K562 (cell line): ENCODE data around the gene RLIM.
"Not testable (repeated sequence)": the region's sequence is repeated elsewhere in the genome, so short reads cannot be mapped to it uniquely, and the experiment has no call there.

Source experiments
- ATF6 ChIP-seq: sonication (generic); formaldehyde crosslinking; IDR thresholded peaks from 2 replicates; pipeline ENCODE4 v1.4.0; 2020; ENCODE audit warnings: mild to moderate bottlenecking, missing genetic modification reagents
- CTCF ChIP-seq, 3 experiments: IDR thresholded peaks in 2 of 3; conservative IDR thresholded peaks in 1 of 3; 2 replicates each; pipeline ENCODE4 v1.5.1; 2011 to 2012; ENCODE audit warnings: low read length in 3 of 3, mild to moderate bottlenecking in 3 of 3, control low read depth in 2 of 3, improper control_type of control experiment in 1 of 3, inconsistent platforms in 1 of 3, low read depth in 1 of 3, mixed read lengths in 1 of 3, moderate library complexity in 1 of 3; ENCODE audit not compliant: insufficient read depth in 2 of 3
- FOSL1 ChIP-seq: fragments of 200-800 bp; sonication (Bioruptor generic); conservative IDR thresholded peaks from 2 replicates; pipeline ENCODE4 v1.6.1; 2016; ENCODE audit warnings: missing genetic modification characterization, missing compliant biosample characterization
- HDGF ChIP-seq: fragments of 450-650 bp; IDR thresholded peaks from 2 replicates; pipeline ENCODE4 v1.6.1; 2016
- HMG20B ChIP-seq: fragments of 250-450 bp; sonication (Bioruptor Pico); IDR thresholded peaks from 2 replicates; pipeline ENCODE4 v1.5.0; 2021; ENCODE audit warnings: mild to moderate bottlenecking
- NFIX ChIP-seq: fragments of 250-450 bp; sonication (Bioruptor Pico); IDR thresholded peaks from 2 replicates; pipeline ENCODE4 v1.4.0; 2020; ENCODE audit warnings: low read depth, mild to moderate bottlenecking, moderate library complexity
- NR1H2 ChIP-seq: sonication (generic); formaldehyde crosslinking; IDR thresholded peaks from 2 replicates; pipeline ENCODE4 v1.4.0; 2020; ENCODE audit warnings: mild to moderate bottlenecking, missing genetic modification reagents
- POLR2AphosphoS5 ChIP-seq: IDR thresholded peaks from 2 replicates; pipeline ENCODE4 v1.6.1; 2011; ENCODE audit warnings: mild to moderate bottlenecking, low read depth, low read length, moderate library complexity; ENCODE audit not compliant: control insufficient read depth, insufficient read depth
- REST ChIP-seq, 2 experiments: fragments of 450-650 bp; formaldehyde crosslinking in 1 of 2; IDR thresholded peaks; 2 replicates each; pipeline versions ENCODE4 v1.4.0 to v1.6.1; 2014 to 2020; ENCODE audit warnings: mild to moderate bottlenecking in 2 of 2, borderline replicate concordance in 1 of 2, low read depth in 1 of 2
- STAG1 ChIP-seq: sonication (generic); formaldehyde crosslinking; IDR thresholded peaks from 2 replicates; pipeline ENCODE4 v1.5.0; 2020; ENCODE audit warnings: missing genetic modification reagents, borderline replicate concordance
- TBL1XR1 ChIP-seq, 2 experiments: IDR thresholded peaks; 2 replicates each; pipeline ENCODE4 v1.6.1; 2012; ENCODE audit warnings: improper control_type of control experiment in 2 of 2, low read length in 2 of 2, mild to moderate bottlenecking in 1 of 2
- ZNF224 ChIP-seq: sonication (generic); formaldehyde crosslinking; IDR thresholded peaks from 2 replicates; pipeline ENCODE4 v1.8.0; 2022; ENCODE audit warnings: mild to moderate bottlenecking, missing genetic modification reagents
- ZNF609 ChIP-seq: sonication (generic); formaldehyde crosslinking; IDR thresholded peaks from 2 replicates; pipeline ENCODE4 v1.8.1; 2023; ENCODE audit warnings: missing genetic modification reagents, mild to moderate bottlenecking, borderline replicate concordance
- ZNF766 ChIP-seq: fragments of 200-800 bp; sonication (Bioruptor generic); conservative IDR thresholded peaks from 2 replicates; pipeline ENCODE4 v1.6.1; 2016; ENCODE audit warnings: missing genetic modification characterization, missing compliant biosample characterization

- TF ChIP-seq HDGF; ZNF609 (CRISPR knock-in tag); CTCF (IDR thresholded peaks at IDR 0.05 in 2 of 3, conservative IDR thresholded peaks at IDR 0.05 in 1 of 3; ENCODE audit: insufficient read depth in 2 of 3, low read depth in 1 of 3, low read length in 3 of 3); TBL1XR1 (IDR thresholded peaks at IDR 0.05; ENCODE audit: low read length in 2 of 2); NR1H2 (CRISPR knock-in tag); REST (IDR thresholded peaks at IDR 0.05; ENCODE audit: borderline replicate concordance); REST (CRISPR knock-in tag; IDR thresholded peaks at IDR 0.05; ENCODE audit: low read depth); NFIX (CRISPR knock-in tag); ZNF766 (CRISPR knock-in tag); ATF6 (CRISPR knock-in tag); HMG20B; FOSL1; POLR2AphosphoS5; ZNF224 (CRISPR knock-in tag); STAG1 (CRISPR knock-in tag): not testable (repeated sequence)
These were observed 40.5 kb upstream of the RLIM start for GRCh38 chrX:74654953-74655352.
